ENCODE measurements around the gene KAT8. TPM values are rescaled to one million over a fixed set of nuclear protein-coding genes. Genes with fewer than 3 reads are reported as not detected.
A peak's percentile ranks its signal among the peaks of the same experiment; 100 is the strongest.

Gene KAT8
- total RNA-seq, 1 experiment from 2014 or later: 34.3 TPM

GRCh38 chr16:31081428-31082351, 35.8 kb upstream of the KAT8 start:
- DNase-seq (ENCODE audit: low read depth, low spot score): no peak
- in situ Hi-C loops (cut with HindIII; ENCODE audit: low pct_unique_long_range_greater_than_20kb, low sequenced_read_pairs): no loop called here

DNA sequence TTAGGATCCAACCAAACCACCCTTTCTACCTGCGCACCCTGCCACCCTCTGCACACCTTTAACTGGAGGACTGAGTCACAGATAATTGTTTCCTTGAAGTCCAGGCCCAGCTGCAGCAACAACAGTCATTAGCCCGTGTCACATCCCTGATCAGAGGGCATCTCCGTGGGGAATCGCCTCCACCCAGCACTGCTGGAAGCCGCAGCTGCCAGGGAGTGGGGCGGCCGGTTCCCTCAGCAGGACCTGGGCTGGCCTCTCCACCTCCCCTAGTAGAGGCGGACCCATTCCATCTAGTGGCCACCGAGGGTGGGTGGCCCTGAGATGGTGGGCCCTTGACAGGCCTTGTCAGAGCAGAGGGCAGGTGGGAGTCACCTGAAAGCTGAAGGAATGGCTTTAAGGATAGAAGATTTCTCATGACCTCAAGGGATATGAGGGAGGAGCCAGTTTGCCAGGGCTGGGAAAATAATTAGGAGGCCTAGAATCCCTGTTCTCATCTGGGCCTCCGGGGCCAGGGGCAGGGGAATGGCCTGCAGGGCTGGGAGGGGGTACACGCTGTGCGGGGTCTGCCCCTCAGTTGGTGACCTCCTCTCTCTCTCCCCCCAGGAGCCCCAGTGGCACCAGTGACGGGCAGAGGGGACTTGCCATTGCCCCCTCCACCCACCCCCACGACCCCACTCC, 35.0 kb upstream of the KAT8 start:
- no peak for DNase-seq (ENCODE audit: low read depth, low spot score)
- in situ Hi-C loops (cut with HindIII; ENCODE audit: low pct_unique_long_range_greater_than_20kb, low sequenced_read_pairs): no loop called here

DNA sequence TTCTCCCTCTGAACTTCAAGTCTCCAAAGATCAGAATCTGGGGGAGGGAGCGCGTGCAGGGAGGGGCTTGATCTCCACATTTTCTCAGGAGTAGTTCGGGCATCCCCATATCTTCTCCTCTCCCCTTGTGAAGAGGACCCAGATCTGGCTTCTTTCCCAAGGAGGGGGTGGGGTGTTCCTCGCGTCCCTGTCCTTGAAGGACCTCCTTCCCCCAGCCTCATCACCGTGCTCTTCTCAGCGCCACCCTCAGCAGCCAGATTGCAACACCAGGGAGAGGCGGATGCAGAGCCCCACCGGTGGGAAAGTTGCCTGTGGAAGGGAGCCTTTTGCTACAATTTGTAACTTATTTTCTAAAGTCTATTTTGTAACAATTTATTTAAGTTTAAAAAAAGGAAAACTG, 34.4 kb upstream of the KAT8 start:
- in situ Hi-C loops (cut with HindIII; ENCODE audit: low pct_unique_long_range_greater_than_20kb, low sequenced_read_pairs): no loop called here
- DNase-seq (ENCODE audit: low read depth, low spot score): no peak

GRCh38 chr16:31083556-31083955, 33.9 kb upstream of the KAT8 start:
- in situ Hi-C loops (cut with HindIII; ENCODE audit: low pct_unique_long_range_greater_than_20kb, low sequenced_read_pairs): no loop called here
- no peak for DNase-seq (ENCODE audit: low read depth, low spot score)

DNA sequence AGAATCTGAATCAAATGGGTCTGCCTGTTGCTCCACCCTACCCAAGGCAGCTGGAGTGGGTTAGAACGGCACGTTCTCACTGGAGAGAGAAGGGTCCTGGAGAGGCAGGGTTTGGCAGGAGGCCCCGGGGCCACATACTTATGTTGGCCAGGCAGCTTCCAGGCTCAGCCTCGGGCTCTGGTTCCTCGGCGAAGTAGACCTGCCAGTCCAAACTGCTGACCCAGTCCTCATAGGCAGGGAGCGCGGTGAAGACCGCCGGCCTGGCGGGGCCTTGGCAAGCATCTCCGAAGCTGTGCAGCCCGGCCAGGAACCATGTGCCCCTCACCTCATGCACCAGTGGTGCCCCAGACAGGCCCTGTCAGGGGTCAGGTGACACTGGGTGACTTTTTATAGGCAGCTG, 33.5 kb upstream of the KAT8 start:
- no peak for DNase-seq (ENCODE audit: low read depth, low spot score)
- in situ Hi-C loops (cut with HindIII; ENCODE audit: low pct_unique_long_range_greater_than_20kb, low sequenced_read_pairs): no loop called here

- DNase-seq (ENCODE audit: low read depth, low spot score): no peak
- in situ Hi-C loops (cut with HindIII; ENCODE audit: low pct_unique_long_range_greater_than_20kb, low sequenced_read_pairs): no loop called here
Measured at GRCh38 chr16:31084584-31085302, 32.7 kb upstream of the KAT8 start.

DNA sequence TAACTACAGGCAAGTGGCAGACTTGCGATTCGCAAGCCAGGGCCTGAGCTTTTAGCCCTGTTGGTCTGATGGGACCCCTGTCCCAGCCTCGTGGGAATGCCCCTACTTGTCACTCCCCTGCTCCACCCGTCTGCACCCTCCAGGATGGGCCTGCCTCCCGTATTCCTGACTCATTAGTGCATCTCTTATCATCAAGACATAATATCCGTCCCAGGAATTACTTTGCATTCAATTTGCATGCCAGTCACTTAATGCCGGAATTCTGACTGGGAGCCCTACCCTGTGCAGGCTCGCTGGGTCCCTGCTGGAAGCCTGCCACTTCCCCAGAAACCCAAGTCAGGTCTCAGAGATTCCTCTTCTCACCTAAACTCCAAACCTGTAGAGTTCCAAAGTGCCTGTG, 32.1 kb upstream of the KAT8 start:
- no peak for DNase-seq (ENCODE audit: low read depth, low spot score)
- in situ Hi-C loops (cut with HindIII; ENCODE audit: low pct_unique_long_range_greater_than_20kb, low sequenced_read_pairs): no loop called here

DNA sequence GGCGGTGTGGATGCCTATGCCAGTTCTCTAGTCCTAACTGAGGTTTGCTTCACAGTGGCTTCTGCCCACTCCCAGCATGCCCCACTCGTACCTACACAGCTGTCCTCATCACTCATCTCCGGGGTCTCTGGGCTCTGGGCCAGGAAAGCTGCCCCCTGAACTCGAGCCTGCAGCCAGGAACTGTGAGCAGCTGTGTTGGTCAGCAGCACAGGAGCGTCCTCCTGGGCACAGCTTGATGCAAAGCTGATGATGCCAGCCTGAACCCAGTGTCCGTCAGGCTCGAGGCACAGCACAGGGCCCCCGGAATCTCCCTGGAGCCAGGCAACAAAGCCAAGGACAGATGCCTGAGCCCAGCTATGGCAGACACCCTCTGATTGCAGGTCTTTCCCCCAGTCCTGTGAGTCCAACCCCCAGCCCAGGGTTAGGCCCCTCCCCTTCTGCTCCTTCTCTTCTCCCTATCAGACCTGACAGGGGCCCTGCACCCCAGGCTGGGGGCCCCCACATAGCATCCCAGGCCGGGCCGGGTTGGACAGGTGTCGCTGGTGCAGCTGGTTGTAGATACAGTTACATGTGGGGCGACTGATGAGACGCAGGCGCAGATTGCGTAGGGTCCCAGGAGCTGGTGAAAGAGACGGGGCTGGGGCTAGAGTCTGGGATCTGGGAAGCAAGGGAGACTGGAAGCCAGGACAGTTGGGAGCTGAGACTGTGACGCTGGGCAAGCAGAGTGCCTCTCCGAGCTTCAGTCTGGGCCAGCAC, 31.4 kb upstream of the KAT8 start:
- DNase-seq (ENCODE audit: low read depth, low spot score): no peak
- in situ Hi-C loops (cut with HindIII; ENCODE audit: low pct_unique_long_range_greater_than_20kb, low sequenced_read_pairs): no loop called here

DNA sequence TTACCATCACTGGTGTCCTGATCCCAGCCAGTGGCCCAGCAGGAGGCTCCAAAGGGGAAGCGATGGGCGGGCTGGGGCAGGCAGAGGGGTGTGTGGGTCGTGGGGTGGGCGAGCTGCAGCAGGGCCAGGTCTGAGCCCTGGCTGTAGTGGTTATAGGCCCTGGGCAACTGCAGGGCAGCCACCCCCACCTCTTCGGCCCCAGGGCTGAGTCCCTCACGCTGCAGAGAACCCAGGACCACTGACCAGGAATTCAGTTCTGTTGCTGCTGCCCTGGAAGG, 30.9 kb upstream of the KAT8 start:
- in situ Hi-C loops (cut with HindIII; ENCODE audit: low pct_unique_long_range_greater_than_20kb, low sequenced_read_pairs): no loop called here
- no peak for DNase-seq (ENCODE audit: low read depth, low spot score)

- no peak for DNase-seq (ENCODE audit: low read depth, low spot score)
- in situ Hi-C loops (cut with HindIII; ENCODE audit: low pct_unique_long_range_greater_than_20kb, low sequenced_read_pairs): no loop called here
Measured at GRCh38 chr16:31087481-31087880, 30.0 kb upstream of the KAT8 start.

DNA sequence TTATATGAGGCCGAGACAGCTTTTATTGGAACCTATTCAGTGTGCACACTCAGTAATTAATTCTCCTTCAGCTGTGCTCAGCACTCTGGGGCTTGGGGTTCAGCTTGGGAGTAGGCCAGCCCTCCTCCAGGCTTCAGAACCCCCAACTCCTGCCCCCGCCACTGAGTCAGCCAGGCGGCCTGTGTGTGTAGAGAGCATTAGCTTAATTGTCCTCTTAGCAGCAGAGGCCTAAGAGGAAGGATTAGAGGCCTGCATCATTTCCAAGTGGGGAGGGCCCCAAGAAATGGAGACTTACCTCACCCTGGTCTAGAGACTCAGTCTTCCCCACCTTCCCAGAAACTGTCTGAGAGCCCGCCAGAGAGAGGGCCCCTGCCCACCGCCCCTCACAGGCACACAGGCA, 29.5 kb upstream of the KAT8 start:
- DNase-seq (ENCODE audit: low read depth, low spot score): no peak
- in situ Hi-C loops (cut with HindIII; ENCODE audit: low pct_unique_long_range_greater_than_20kb, low sequenced_read_pairs): no loop called here

DNA sequence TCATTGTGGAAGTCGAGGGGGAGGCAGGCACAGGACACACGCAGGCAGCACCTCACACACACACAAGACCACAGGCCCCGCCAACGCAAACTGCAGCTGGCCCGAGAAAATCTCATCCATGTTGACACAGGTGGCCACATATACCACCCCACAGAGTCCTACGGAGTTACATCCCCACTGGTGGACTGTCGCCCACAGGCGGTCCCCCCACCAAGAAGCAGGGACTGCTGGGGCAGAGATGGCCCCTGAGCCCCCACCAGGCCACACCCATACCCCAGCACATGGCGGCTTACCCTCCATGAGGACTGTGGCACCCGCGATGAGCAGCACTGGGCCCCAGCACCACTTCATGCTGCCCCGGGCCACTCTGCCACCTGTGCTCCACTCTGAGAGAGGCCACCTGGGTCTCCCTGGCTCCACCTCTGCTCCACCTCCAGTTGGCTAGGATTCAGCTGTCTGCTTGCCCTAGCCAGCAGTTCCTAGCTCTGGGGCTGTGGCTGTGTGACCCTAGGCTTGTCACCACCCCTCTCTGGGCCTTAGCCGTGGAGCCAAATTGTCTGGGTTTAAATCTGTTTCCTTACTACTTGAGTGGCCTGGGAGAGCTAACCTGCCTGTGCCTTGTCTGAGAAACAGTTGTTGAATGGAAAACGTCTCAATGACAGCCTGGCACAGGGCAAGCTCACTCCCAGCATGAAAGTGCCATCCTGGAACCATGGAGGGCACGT, 28.8 kb upstream of the KAT8 start, which contains the start of gene PRSS53:
TSS of gene PRSS53 (minus strand) at position 485 of the 725 bp plus-strand sequence. CDS start at position 351, 134 bp downstream.
- in situ Hi-C loops (cut with HindIII; ENCODE audit: low pct_unique_long_range_greater_than_20kb, low sequenced_read_pairs): no loop called here
- no peak for DNase-seq (ENCODE audit: low read depth, low spot score)

DNA sequence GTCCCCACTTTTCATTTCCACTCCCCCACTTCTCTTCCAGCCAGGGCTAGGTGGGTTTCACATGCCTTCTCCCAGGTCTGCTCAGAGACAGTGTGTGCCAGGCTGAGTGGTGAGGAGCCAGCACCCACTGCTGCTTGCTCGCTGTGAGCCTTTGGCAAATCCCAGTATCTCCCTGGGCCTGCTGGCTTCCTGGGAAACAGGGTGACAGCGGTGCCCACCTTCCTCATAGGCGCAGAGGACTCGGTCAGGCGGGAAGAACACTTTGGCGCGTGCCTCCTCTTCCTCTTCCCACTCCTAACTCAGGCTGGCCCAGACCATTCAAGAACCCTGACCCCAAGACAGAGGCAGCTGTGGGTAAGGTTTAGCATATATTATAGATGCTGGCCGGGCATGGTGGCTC, 28.3 kb upstream of the KAT8 start:
- no peak for DNase-seq (ENCODE audit: low read depth, low spot score)
- in situ Hi-C loops (cut with HindIII; ENCODE audit: low pct_unique_long_range_greater_than_20kb, low sequenced_read_pairs): no loop called here

GRCh38 chr16:31090540-31090939, 26.9 kb upstream of the KAT8 start:
- no peak for DNase-seq (ENCODE audit: low read depth, low spot score)
- in situ Hi-C loops (cut with HindIII; ENCODE audit: low pct_unique_long_range_greater_than_20kb, low sequenced_read_pairs): no loop called here

GRCh38 chr16:31092330-31092729, 25.1 kb upstream of the KAT8 start:
- DNase-seq (ENCODE audit: low read depth, low spot score): no peak
- in situ Hi-C loops (cut with HindIII; ENCODE audit: low pct_unique_long_range_greater_than_20kb, low sequenced_read_pairs): no loop called here

DNA sequence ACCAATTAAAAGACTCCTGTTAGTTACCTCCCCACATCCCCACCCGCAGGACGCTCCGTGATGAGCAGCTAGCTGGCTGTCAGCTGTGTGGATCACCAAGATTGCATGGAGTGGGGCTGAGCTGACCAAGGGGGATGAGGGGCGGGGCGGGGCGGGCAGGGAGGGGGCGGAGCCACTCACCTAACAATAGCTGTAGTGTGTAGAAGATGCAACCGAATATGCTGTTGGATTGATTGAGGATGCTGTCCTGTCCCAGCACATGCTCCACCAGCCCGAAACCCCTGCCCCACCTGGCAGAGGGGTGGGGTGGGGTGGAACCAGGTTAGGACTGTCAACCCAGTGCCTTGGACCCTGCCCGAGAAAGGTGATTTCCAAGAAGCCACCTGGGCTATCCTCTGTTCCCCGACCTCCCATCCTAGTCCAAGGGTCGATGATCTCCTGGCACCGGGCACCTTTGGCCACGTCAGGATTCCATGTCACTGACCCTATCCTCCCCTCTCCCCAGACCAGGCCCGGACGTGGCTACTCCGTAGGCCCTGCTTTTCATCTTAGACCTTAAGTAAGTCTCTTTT, 24.2 kb upstream of the KAT8 start:
- peak; percentile 70 for DNase-seq (ENCODE audit: low read depth, low spot score)
- in situ Hi-C loops (cut with HindIII; ENCODE audit: low pct_unique_long_range_greater_than_20kb, low sequenced_read_pairs): no loop called here

DNA sequence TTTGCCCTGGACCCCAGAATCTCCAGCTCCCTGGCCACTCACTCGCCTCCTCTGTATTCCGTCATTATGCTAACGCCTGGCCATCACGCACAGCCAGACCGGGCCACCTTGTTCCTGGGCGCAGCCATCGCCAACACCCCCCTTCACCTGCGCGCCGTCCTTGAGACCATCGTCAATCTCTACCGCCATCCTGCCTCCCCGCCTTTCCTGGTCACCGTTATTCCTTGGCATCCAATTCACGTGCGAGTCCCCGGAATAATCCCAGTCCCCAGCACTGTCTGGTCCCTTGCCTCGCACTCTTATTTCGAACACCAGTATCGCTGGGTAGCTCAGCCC, 23.4 kb upstream of the KAT8 start:
- in situ Hi-C loops (cut with HindIII; ENCODE audit: low pct_unique_long_range_greater_than_20kb, low sequenced_read_pairs): no loop called here
- DNase-seq (ENCODE audit: low read depth, low spot score): no peak
